Fibroblast of lung (primary cell): ENCODE data around the gene KIAA2012.

Experiments used
- CTCF ChIP-seq, 2 donors: IDR thresholded peaks in 1 of 2; conservative IDR thresholded peaks in 1 of 2; 1 replicate in 1 of 2; 2 replicates in 1 of 2; pipeline ENCODE4 v1.5.1; 2011 to 2012; ENCODE audit warnings: low read length in 2 of 2, control low read depth in 1 of 2, inconsistent platforms in 1 of 2, low read depth in 1 of 2, mild to moderate bottlenecking in 1 of 2
- EZH2 ChIP-seq: IDR thresholded peaks from 2 replicates; pipeline ENCODE4 v1.5.1; 2012; ENCODE audit warnings: low read length, control low read depth, mild to moderate bottlenecking; ENCODE audit errors: missing control alignments

DNA sequence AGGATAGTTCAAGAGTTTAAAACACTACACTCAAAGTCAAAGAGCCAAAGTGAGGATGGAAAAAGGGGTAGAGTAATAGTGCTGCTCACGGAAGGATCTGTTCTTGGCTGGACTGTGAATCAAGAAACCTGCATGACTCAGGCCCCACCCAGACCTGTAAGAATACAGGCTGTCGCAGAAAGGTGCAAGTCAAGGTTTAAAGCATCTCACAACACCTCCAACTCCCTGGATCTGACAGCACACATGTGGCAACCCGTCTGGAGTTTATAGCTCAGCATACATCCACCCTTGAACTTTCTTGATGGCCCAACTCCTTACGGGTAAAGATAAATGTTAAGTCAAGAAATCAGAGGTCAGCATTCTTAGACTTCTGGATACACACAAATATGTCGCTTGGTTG lies 6.3 kb downstream of the KIAA2012 start:
- TF ChIP-seq EZH2 (no peak), CTCF (conservative IDR thresholded peaks at IDR 0.05 in 1 of 2, IDR thresholded peaks at IDR 0.05 in 1 of 2; ENCODE audit: low read depth in 1 of 2, low read length in 2 of 2) (no peak)
